Measurements from ENCODE around the gene ABHD18. TPM values are rescaled to one million over a fixed set of nuclear protein-coding genes. Genes with fewer than 3 reads are reported as not detected.

Gene ABHD18
- total RNA-seq, 1 experiment from 2014 or later, result 10.1 TPM

GRCh38 chr4:128009428-128009827 is 44.2 kb downstream of the ABHD18 start:
- no peaks in the 10 kb centered on the region for H3K4me1 ChIP-seq (ENCODE audit: insufficient read depth, low read length, poor library complexity, severe bottlenecking)
- ChIA-PET CTCF (no interaction called here), POLR2A (ENCODE audit: low non-redundant PET) (no interaction called here)
- no peak for DNase-seq (ENCODE audit: low spot score)
- intact Hi-C loops (cut with micrococcal nuclease; ENCODE audit: unreplicated experiment), result no loop called here
- no peaks in the 10 kb centered on the region for H3K27me3 ChIP-seq (replicated peaks; ENCODE audit: insufficient read depth, low read depth, low read length, poor library complexity)
- BruUV-seq (replicated peaks), result no TSS peak
- H3K4me3 ChIP-seq (ENCODE audit: low read depth, low read length, poor library complexity, severe bottlenecking), result no peak overlapping the region
- H3K27ac ChIP-seq (ENCODE audit: low read depth, low read length, poor library complexity, severe bottlenecking), result no peak overlapping the region
- no peaks in the 10 kb centered on the region for H3K9me3 ChIP-seq (ENCODE audit: low read depth, low read length, poor library complexity, severe bottlenecking)
- TF ChIP-seq, protein P1, sequence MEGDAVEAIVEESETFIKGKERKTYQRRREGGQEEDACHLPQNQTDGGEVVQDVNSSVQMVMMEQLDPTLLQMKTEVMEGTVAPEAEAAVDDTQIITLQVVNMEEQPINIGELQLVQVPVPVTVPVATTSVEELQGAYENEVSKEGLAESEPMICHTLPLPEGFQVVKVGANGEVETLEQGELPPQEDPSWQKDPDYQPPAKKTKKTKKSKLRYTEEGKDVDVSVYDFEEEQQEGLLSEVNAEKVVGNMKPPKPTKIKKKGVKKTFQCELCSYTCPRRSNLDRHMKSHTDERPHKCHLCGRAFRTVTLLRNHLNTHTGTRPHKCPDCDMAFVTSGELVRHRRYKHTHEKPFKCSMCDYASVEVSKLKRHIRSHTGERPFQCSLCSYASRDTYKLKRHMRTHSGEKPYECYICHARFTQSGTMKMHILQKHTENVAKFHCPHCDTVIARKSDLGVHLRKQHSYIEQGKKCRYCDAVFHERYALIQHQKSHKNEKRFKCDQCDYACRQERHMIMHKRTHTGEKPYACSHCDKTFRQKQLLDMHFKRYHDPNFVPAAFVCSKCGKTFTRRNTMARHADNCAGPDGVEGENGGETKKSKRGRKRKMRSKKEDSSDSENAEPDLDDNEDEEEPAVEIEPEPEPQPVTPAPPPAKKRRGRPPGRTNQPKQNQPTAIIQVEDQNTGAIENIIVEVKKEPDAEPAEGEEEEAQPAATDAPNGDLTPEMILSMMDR (conservative IDR thresholded peaks at IDR 0.05; ENCODE audit: low read depth, low read length), result no peak
- no peak for TF ChIP-seq EZH2 (IDR thresholded peaks at IDR 0.05; ENCODE audit: borderline replicate concordance, low read depth, low read length, poor library complexity, severe bottlenecking)
- no peaks in the 10 kb centered on the region for H3K36me3 ChIP-seq (ENCODE audit: insufficient read depth, low read length, poor library complexity, severe bottlenecking)

DNA sequence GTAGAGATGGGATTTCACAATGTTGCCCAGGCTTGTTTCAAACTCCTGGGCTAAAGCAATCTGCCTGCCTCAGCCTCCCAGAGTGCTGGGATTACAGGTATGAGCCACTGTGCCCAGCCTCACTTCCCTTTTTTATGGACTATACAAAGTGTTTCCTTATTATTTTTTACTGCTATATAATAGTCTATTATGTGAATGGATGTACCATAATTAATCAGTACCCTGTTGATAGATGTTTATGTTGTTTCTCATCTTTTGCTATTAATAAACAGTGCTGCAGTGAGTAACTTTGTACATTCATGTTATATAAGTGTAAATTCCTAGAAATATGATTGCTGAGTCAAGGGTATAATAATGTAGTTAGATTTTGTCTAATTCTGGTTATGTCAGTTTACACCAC is 60.1 kb downstream of the ABHD18 start:
- no peaks in the 10 kb centered on the region for H3K27me3 ChIP-seq (replicated peaks; ENCODE audit: insufficient read depth, low read depth, low read length, poor library complexity)
- no peak overlapping the region for H3K4me3 ChIP-seq (ENCODE audit: low read depth, low read length, poor library complexity, severe bottlenecking)
- no TSS peak for BruUV-seq (replicated peaks)
- H3K9me3 ChIP-seq (ENCODE audit: low read depth, low read length, poor library complexity, severe bottlenecking), result no peaks in the 10 kb centered on the region
- ChIA-PET CTCF (no interaction called here), POLR2A (ENCODE audit: low non-redundant PET) (no interaction called here)
- peaks cover 10% of the 10 kb centered on the region for H3K36me3 ChIP-seq (ENCODE audit: insufficient read depth, low read length, poor library complexity, severe bottlenecking)
- no peak for DNase-seq (ENCODE audit: low spot score)
- TF ChIP-seq, protein P1 (conservative IDR thresholded peaks at IDR 0.05; ENCODE audit: low read depth, low read length), result no peak
- TF ChIP-seq EZH2 (IDR thresholded peaks at IDR 0.05; ENCODE audit: borderline replicate concordance, low read depth, low read length, poor library complexity, severe bottlenecking), result no peak
- no peak overlapping the region for H3K27ac ChIP-seq (ENCODE audit: low read depth, low read length, poor library complexity, severe bottlenecking)
- no peaks in the 10 kb centered on the region for H3K4me1 ChIP-seq (ENCODE audit: insufficient read depth, low read length, poor library complexity, severe bottlenecking)
- intact Hi-C loops (cut with micrococcal nuclease; ENCODE audit: unreplicated experiment), result no loop called here

DNA sequence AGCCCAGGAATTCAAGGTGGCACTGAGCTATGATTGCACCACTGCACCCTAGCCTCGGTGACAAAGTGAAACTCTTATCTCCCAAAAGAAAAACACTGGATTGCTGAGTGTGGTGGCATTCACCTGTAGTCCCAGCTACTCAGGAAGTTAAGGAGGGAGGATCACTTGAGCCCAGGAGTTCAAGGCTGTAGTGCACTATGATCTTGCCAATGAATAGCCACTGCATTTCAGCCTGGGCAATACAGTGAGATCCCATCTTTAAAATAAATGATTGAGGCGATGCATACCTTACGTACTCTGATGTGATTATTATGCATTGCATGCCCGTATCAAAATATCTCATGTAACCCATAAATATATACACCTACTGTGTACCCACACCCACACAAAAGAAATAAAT is 64.7 kb downstream of the ABHD18 start:
- TF ChIP-seq, protein P1 (conservative IDR thresholded peaks at IDR 0.05; ENCODE audit: low read depth, low read length), result no peak
- no peak for TF ChIP-seq EZH2 (IDR thresholded peaks at IDR 0.05; ENCODE audit: borderline replicate concordance, low read depth, low read length, poor library complexity, severe bottlenecking)
- H3K27me3 ChIP-seq (replicated peaks; ENCODE audit: insufficient read depth, low read depth, low read length, poor library complexity), result no peaks in the 10 kb centered on the region
- H3K4me3 ChIP-seq (ENCODE audit: low read depth, low read length, poor library complexity, severe bottlenecking), result no peak overlapping the region
- BruUV-seq (replicated peaks), result no TSS peak
- H3K36me3 ChIP-seq (ENCODE audit: insufficient read depth, low read length, poor library complexity, severe bottlenecking), result peaks cover 4% of the 10 kb centered on the region
- no peak for DNase-seq (ENCODE audit: low spot score)
- intact Hi-C loops (cut with micrococcal nuclease; ENCODE audit: unreplicated experiment), result no loop called here
- H3K9me3 ChIP-seq (ENCODE audit: low read depth, low read length, poor library complexity, severe bottlenecking), result no peaks in the 10 kb centered on the region
- no peak overlapping the region for H3K27ac ChIP-seq (ENCODE audit: low read depth, low read length, poor library complexity, severe bottlenecking)
- ChIA-PET POLR2A (ENCODE audit: low non-redundant PET) (no interaction called here), CTCF (no interaction called here)
- H3K4me1 ChIP-seq (ENCODE audit: insufficient read depth, low read length, poor library complexity, severe bottlenecking), result no peaks in the 10 kb centered on the region

Measured in A673 (cell line).